K562 (cell line): Measurements from ENCODE around the gene B9D2. TPM values are rescaled to one million over a fixed set of nuclear protein-coding genes. Genes with fewer than 3 reads are reported as not detected.

ENCODE experiments used
- ATAC-seq: fragments of 200-7000 bp; cut with Tn5 transposase; 3 replicates; pipeline ENCODE4 v1.9.1; 2020; ENCODE audit warnings: moderate library complexity
- BruUV-seq: library from RNA; stranded (reverse); fragments of 400-500 nt; replicated peaks from 2 replicates; lab custom pipeline; 2021; lab: Mats Ljungman, UMichigan
- CTCF ChIA-PET: fragments of 300-600 bp; formaldehyde crosslinking; extraction: SDS; loops from one replicate; lab custom pipeline; 2021; ENCODE audit warnings: low intra/inter-chr PET ratio; lab: Yijun Ruan, JAX
- POLR2A ChIA-PET: fragments of 300-600, 350-650 bp; sonication (Branson Sonifier 250); formaldehyde crosslinking; extraction: SDS; loops from one replicate; lab custom pipeline; 2021; ENCODE audit warnings: antibody characterized with exemption, inconsistent platforms; lab: Yijun Ruan, JAX
- DNase-seq, 4 experiments: peaks; one replicate each; pipeline versions ENCODE4 v3.0.0 to v3.0.0-alpha.2; 2011 to 2018; ENCODE audit warnings: low spot score in 3 of 4, mixed read lengths in 3 of 4; ENCODE audit errors: extremely low read depth in 1 of 4
- FAIRE-seq: peaks from 2 replicates; lab custom pipeline; 2011; peaks lifted over from hg19 to GRCh38; lab: Jason Lieb, UNC
- H2AFZ ChIP-seq: 2 replicates; pipeline ENCODE4 v1.6.0; 2011; ENCODE audit warnings: low read depth, low read length, control low read depth, inconsistent platforms
- H3K27ac ChIP-seq: fragments of 200-600 bp; 3 replicates; pipeline ENCODE4 v1.8.0; 2011; ENCODE audit warnings: low read depth, mild to moderate bottlenecking, control low read depth, inconsistent platforms, low read length, moderate library complexity, mixed read lengths; ENCODE audit errors: extremely low read depth
- H3K27me3 ChIP-seq, 2 experiments: fragments of 300-600 bp in 1 of 2; 2 replicates in 1 of 2; 3 replicates in 1 of 2; pipeline versions ENCODE4 v1.6.0 to v1.8.0; 2011; ENCODE audit warnings: inconsistent platforms in 2 of 2, low read length in 2 of 2, mild to moderate bottlenecking in 1 of 2, mixed read lengths in 1 of 2, moderate library complexity in 1 of 2; ENCODE audit not compliant: control insufficient read depth in 2 of 2, insufficient read depth in 2 of 2
- H3K36me3 ChIP-seq: fragments of 300-600 bp; 3 replicates; pipeline ENCODE4 v1.8.0; 2011; ENCODE audit warnings: mild to moderate bottlenecking, low read length, inconsistent platforms; ENCODE audit not compliant: control insufficient read depth, insufficient read depth
- H3K4me1 ChIP-seq, 2 experiments: fragments of 200-600 bp in 1 of 2; replicated peaks in 1 of 2; 2 replicates in 1 of 2; 3 replicates in 1 of 2; pipeline versions ENCODE4 v1.5.1 to v1.8.0; 2011; ENCODE audit warnings: inconsistent platforms in 2 of 2, low read length in 2 of 2, mild to moderate bottlenecking in 1 of 2, mixed read lengths in 1 of 2, moderate library complexity in 1 of 2; ENCODE audit not compliant: control insufficient read depth in 2 of 2, insufficient read depth in 2 of 2
- H3K4me2 ChIP-seq: 2 replicates; pipeline ENCODE4 v1.6.1; 2011; ENCODE audit warnings: low read length, control low read depth, inconsistent platforms, mixed read lengths; ENCODE audit not compliant: insufficient read depth
- H3K4me3 ChIP-seq: fragments of 200-600 bp; sonication (generic), shearing (Covaris generic); 2 replicates; pipeline ENCODE4 v1.5.1; 2016; ENCODE audit warnings: control low read depth, inconsistent platforms
- H3K79me2 ChIP-seq: fragments of 200-600 bp; 3 replicates; pipeline ENCODE4 v1.8.0; 2011; ENCODE audit warnings: low read length, inconsistent platforms; ENCODE audit not compliant: control insufficient read depth, insufficient read depth
- H3K9ac ChIP-seq, 2 experiments: 2 replicates each; pipeline versions ENCODE4 v1.6.0 to v1.6.1; 2011; ENCODE audit warnings: low read depth in 2 of 2, low read length in 2 of 2, control low read depth in 1 of 2, inconsistent platforms in 1 of 2, mild to moderate bottlenecking in 1 of 2, mixed read lengths in 1 of 2; ENCODE audit not compliant: insufficient read depth in 1 of 2
- H3K9me1 ChIP-seq: one replicate; pipeline ENCODE4 v1.6.0; 2011; ENCODE audit warnings: inconsistent platforms, mild to moderate bottlenecking, low read length, moderate library complexity; ENCODE audit not compliant: control insufficient read depth, insufficient read depth
- H3K9me3 ChIP-seq: replicated peaks from 2 replicates; pipeline ENCODE4 v1.5.1; 2011; ENCODE audit warnings: low read depth, low read length, inconsistent platforms; ENCODE audit not compliant: control insufficient read depth, insufficient read depth
- H4K20me1 ChIP-seq: replicated peaks from 2 replicates; pipeline ENCODE4 v1.6.1; 2011; ENCODE audit warnings: low read length, inconsistent platforms, mixed read lengths; ENCODE audit not compliant: control insufficient read depth, insufficient read depth
- ARID3A ChIP-seq: IDR thresholded peaks from 2 replicates; pipeline ENCODE4 v1.6.1; 2012; ENCODE audit warnings: low read depth, low read length, improper control_type of control experiment, borderline replicate concordance
- BACH1 ChIP-seq: fragments of 200-800 bp; sonication (Bioruptor generic); IDR thresholded peaks from 2 replicates; pipeline ENCODE4 v1.6.1; 2016; ENCODE audit warnings: missing genetic modification characterization, missing compliant biosample characterization
- CAMTA2 ChIP-seq: fragments of 250-450 bp; sonication (Bioruptor Pico); conservative IDR thresholded peaks from 2 replicates; pipeline ENCODE4 v1.5.1; 2022
- E2F1 ChIP-seq: sonication (generic); formaldehyde crosslinking; IDR thresholded peaks from 2 replicates; pipeline ENCODE4 v1.8.1; 2023; ENCODE audit warnings: mild to moderate bottlenecking, missing genetic modification reagents, moderate library complexity
- EP400 ChIP-seq: fragments of 450-650 bp; IDR thresholded peaks from 2 replicates; pipeline ENCODE4 v1.6.1; 2017; ENCODE audit warnings: antibody characterized with exemption, mild to moderate bottlenecking, moderate library complexity
- ILK ChIP-seq: fragments of 450-650 bp; IDR thresholded peaks from 2 replicates; pipeline ENCODE4 v1.6.1; 2016; ENCODE audit warnings: missing genetic modification characterization, low read depth, mild to moderate bottlenecking, missing compliant biosample characterization, moderate library complexity, borderline replicate concordance
- MEIS2 ChIP-seq: fragments of 450-650 bp; IDR thresholded peaks from 2 replicates; pipeline ENCODE4 v1.6.1; 2014; ENCODE audit warnings: mild to moderate bottlenecking; ENCODE audit not compliant: partially characterized antibody
- POU5F1 ChIP-seq: fragments of 150-350 bp; IDR thresholded peaks from 2 replicates; pipeline ENCODE4 v1.6.1; 2014; ENCODE audit warnings: borderline replicate concordance, low read length, low read depth, mild to moderate bottlenecking; ENCODE audit not compliant: partially characterized antibody
- SREBF1 ChIP-seq: fragments of 150-350 bp; IDR thresholded peaks from 2 replicates; pipeline ENCODE4 v1.6.1; 2014; ENCODE audit warnings: antibody characterized with exemption, low read depth, low read length, borderline replicate concordance
- THRB ChIP-seq: fragments of 450-650 bp; formaldehyde crosslinking; conservative IDR thresholded peaks from 2 replicates; pipeline ENCODE4 v1.4.0; 2022; ENCODE audit warnings: mild to moderate bottlenecking, missing genetic modification characterization
- ZNF3 ChIP-seq: fragments of 250-450 bp; sonication (Bioruptor Pico); IDR thresholded peaks from 2 replicates; pipeline ENCODE4 v1.5.0; 2021; ENCODE audit warnings: mild to moderate bottlenecking, moderate library complexity
- ZNF316 ChIP-seq: fragments of 450-650 bp; IDR thresholded peaks from 2 replicates; pipeline ENCODE4 v1.6.1; 2016
- ZNF436 ChIP-seq: fragments of 250-450, 450-650 bp; sonication (Bioruptor Pico); formaldehyde crosslinking; IDR thresholded peaks from 2 replicates; pipeline ENCODE4 v1.7.0; 2020; ENCODE audit warnings: mild to moderate bottlenecking
- WGBS: fragments of 100-300 bp; shearing (Covaris generic); methylation state at CpG from one replicate; pipeline ENCODE4 v1.1.6; 2016; ENCODE audit warnings: low coverage, mixed read lengths; ENCODE audit not compliant: insufficient coverage; ENCODE audit errors: missing lambda C conversion rate; 5-methylcytosine and 5-hydroxymethylcytosine counted together
- in situ Hi-C: fragments of 300-500 bp; cut with MboI; formaldehyde crosslinking; loops from 4 replicates; pipeline ENCODE4 v1.15.0; 2018; ENCODE audit warnings: inconsistent platforms, mixed read lengths
- intact Hi-C: fragments of 100-400 bp; cut with micrococcal nuclease; formaldehyde crosslinking; loops from 2 replicates; pipeline ENCODE4 v1.14.2; 2022
- polyA plus RNA-seq, 8 experiments: library from polyadenylated mRNA; depleted of rRNA in 4 of 8; stranded (reverse) in 5 of 8; unstranded in 3 of 8; fragments of >200 nt; fragmentation: Nextera tagmentation in 2 of 8; fragmentation: Illumina TruSeq in 1 of 8; extraction: Ambion mirVana in 2 of 8; extraction: Trizol in 1 of 8; gene quantifications; 2 replicates each; pipeline versions ENCODE4 v1.2.1 to v1.2.3, GENCODE V29; 2011 to 2014; ENCODE audit warnings: inconsistent platforms in 1 of 8, missing spikeins in 1 of 8
- total RNA-seq, 7 experiments: library from RNA; depleted of rRNA in 6 of 7; stranded (reverse); fragments of >200 nt in 6 of 7; fragmentation: Illumina TruSeq in 2 of 7; extraction: Trizol in 2 of 7; gene quantifications; 2 replicates each; pipeline versions ENCODE4 v1.2.1 to v1.2.3, GENCODE V29; 2011 to 2021; ENCODE audit warnings: low replicate concordance in 1 of 7
- TF ChIP-seq, protein P1 (sequence below), 2 experiments: IDR thresholded peaks; 2 replicates each; pipeline ENCODE4 v1.6.1; 2011; ENCODE audit warnings: borderline replicate concordance in 1 of 2, control low read depth in 1 of 2, low read depth in 1 of 2, low read length in 1 of 2, mild to moderate bottlenecking in 1 of 2, mixed read lengths in 1 of 2, moderate library complexity in 1 of 2; ENCODE audit not compliant: insufficient read depth in 1 of 2, insufficient read length in 1 of 2, poor library complexity in 1 of 2, severe bottlenecking in 1 of 2; ENCODE audit errors: extremely low read depth in 1 of 2

Gene B9D2
- total and polyA plus RNA-seq, 9 of the 15 experiments (the other 6 are each of a cell fraction or from before 2014, with no cell fraction given): 0.83 to 6.9 (median 2.8) TPM

GRCh38 chr19:41309180-41310032 lies 54.5 kb downstream of the B9D2 start:
- TSS peak; percentile 63 for BruUV-seq
- ChIA-PET POLR2A (interaction anchor here (0.6 to 2.2 kb wide), 11 partner anchors 8 to 561 kb away, joined by 3 to 8 read pairs (median 3); partner anchors contain the start of gene HNRNPUL1), CTCF (interaction anchor here (0.5 to 1.7 kb wide), 2 partner anchors 105 to 138 kb away, joined by 3 to 13 read pairs; no protein-coding TSS in a partner anchor)
- H3K4me2 ChIP-seq: peak overlapping the region; percentile 91
- H3K9me3 ChIP-seq: no peaks in the 10 kb centered on the region
- peaks cover 34% of the 10 kb centered on the region for H3K79me2 ChIP-seq
- peaks cover 11 to 12% of the 10 kb centered on the region in 2 experiments; a peak in 4 of 5 replicates for H3K4me1 ChIP-seq
- peak overlapping the region; percentile 92 for H2AFZ ChIP-seq
- no peaks in the 10 kb centered on the region for H3K27me3 ChIP-seq
- H3K9me1 ChIP-seq: no peaks in the 10 kb centered on the region
- H4K20me1 ChIP-seq: peaks cover 3% of the 10 kb centered on the region; the same call in 1 of the 2 replicates
- intact Hi-C loops (loop anchor here (5.0 kb wide), 2 partner anchors 43 to 107 kb away; partner anchors contain the start of gene TGFB1), in situ Hi-C loops (loop anchor here (25.0 kb wide), 1 partner anchor 253 kb away; no protein-coding TSS in a partner anchor)
- H3K27ac ChIP-seq: peak overlapping the region; percentile 88
- 29% methylated on average over 21 of the region's 26 CpGs for WGBS
- ATAC-seq: peak; percentile 51
- peak overlapping the region; percentile 88 to 93 for H3K9ac ChIP-seq
- FAIRE-seq: no peak
- H3K36me3 ChIP-seq: peaks cover 61% of the 10 kb centered on the region
- peak overlapping the region; percentile 67 for H3K4me3 ChIP-seq
- DNase-seq: peak in 1 of 4 experiments; percentile 36
- TF ChIP-seq CAMTA2 (CRISPR knock-in tag): 0 out of 2 replicates have a peak, but pooled peaks have one; percentile 21
- peak; percentile 17; the same call in 1 of the 2 replicates for TF ChIP-seq BACH1 (tag)
- TF ChIP-seq ZNF3: 0 out of 2 replicates have a peak, but pooled peaks have one; percentile 40
- TF ChIP-seq ILK (tag): no peak
- TF ChIP-seq, protein P1, sequence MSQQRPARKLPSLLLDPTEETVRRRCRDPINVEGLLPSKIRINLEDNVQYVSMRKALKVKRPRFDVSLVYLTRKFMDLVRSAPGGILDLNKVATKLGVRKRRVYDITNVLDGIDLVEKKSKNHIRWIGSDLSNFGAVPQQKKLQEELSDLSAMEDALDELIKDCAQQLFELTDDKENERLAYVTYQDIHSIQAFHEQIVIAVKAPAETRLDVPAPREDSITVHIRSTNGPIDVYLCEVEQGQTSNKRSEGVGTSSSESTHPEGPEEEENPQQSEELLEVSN (IDR thresholded peaks at IDR 0.05; ENCODE audit: borderline replicate concordance in 1 of 2, extremely low read depth in 1 of 2, insufficient read depth in 1 of 2, insufficient read length in 1 of 2, low read depth in 1 of 2, low read length in 1 of 2, poor library complexity in 1 of 2, severe bottlenecking in 1 of 2): no peak
- no peak for TF ChIP-seq ZNF316
- TF ChIP-seq E2F1 (CRISPR knock-in tag): 0 out of 2 replicates have a peak, but pooled peaks have one; percentile 6
- TF ChIP-seq EP400: no peak
- no peak for TF ChIP-seq POU5F1
- no peak for TF ChIP-seq SREBF1
- no peak for TF ChIP-seq ZNF436 (CRISPR knock-in tag)
- 0 out of 2 replicates have a peak, but pooled peaks have one; percentile 9 for TF ChIP-seq THRB
- peak; percentile 27 for TF ChIP-seq MEIS2
- TF ChIP-seq ARID3A: no peak
